HG02884 (cell line): ENCODE data around the gene SYTL5.
A peak's percentile ranks its signal among the peaks of the same experiment; 100 is the strongest.

Source experiments
- ATAC-seq: cut with Tn5 transposase; IDR thresholded peaks from one replicate; pipeline ENCODE4 v1.9.1; 2021; ENCODE audit warnings: mild to moderate bottlenecking, moderate library complexity; ENCODE audit not compliant: unreplicated experiment

SYTL5 gene

DNA sequence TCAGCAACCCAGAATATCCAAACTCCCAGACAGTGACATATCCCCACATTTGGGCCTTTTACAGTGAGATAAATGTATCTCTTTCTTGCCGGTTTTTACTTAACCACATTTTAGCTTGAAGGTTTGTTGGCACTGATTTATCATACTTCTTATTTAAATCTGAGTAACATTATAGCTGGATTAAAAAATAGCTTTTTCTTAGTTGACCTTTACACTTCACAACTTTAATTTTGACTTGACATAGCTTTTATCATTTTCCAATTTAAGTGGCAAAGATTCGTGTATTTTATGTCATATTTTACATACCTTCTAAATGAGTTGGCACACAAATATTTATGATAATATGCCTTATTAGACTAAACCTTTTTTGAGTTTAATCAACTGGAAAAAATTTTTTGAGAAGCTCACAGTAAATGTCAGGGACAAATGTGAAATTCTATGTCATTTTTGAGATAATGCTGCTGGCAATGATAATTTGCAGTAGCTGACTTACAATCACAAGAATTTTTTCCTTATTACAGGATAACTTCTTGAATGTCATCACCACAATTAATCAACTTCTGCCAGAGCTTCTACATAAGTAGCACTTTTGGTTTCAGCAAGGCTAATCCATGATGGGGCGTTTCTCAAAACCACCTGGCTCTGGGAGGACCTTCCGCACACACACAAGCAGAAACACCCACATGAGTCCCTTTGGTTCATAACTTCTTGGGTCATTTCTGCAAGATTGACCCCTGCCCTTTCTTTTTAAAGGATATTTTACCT is 80.3 kb downstream of the SYTL5 start:
- ATAC-seq: no peak

DNA sequence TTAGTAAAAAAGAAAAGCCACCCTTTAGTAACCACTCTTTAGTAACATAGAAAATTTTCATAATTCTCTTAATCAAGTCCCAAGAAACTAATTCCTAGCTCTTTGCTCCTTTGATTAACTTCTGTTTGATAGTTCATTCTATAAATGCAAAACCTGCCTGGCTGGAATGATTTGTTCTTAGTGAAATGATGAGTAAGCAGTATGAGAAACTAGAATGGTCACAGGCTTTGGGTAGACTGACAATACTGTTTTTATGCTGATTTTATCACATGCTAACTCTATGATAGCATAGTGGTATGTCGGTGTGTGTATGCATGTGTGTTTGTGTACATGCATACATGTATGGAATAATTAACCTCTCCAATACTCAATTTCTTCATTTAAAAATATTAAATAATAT is 81.2 kb downstream of the SYTL5 start:
- ATAC-seq: no peak

DNA sequence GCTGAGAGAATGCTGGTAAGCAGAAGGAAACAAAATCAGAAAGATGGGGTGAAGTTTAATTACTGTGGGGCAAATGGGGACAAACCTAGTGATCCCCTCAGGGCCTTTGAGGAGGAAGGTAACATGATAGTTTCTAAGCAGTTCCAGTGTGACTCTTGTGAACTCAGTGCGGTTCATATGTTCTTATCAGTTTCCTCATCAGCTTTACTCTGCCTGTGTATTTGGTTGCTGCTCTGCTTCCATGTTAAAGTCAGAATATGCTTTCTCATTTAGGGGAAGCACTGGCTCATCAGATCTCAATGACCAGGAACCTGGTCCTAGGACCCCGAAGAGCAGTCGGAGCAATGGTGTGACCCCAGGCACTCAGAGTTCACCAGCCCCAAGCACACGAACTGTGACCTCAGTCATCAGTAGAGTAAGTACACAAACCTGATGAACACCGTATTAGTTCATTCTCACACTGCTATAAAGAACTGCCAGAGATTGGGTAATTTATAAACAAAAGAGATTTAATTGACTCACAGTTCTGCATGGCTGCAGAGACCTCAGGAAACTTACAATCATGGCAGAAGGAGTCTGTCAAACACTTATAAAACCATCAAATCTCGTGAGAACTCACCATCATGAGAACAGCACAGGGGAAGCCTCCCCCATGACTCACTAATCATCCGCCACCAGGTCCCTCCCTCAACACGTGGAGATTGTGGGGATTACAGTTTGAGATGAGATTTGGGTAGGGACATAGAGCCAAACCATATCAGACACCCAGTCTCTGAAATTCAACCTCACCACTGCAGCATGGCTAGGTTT is 83.0 kb downstream of the SYTL5 start:
- no peak for ATAC-seq

DNA sequence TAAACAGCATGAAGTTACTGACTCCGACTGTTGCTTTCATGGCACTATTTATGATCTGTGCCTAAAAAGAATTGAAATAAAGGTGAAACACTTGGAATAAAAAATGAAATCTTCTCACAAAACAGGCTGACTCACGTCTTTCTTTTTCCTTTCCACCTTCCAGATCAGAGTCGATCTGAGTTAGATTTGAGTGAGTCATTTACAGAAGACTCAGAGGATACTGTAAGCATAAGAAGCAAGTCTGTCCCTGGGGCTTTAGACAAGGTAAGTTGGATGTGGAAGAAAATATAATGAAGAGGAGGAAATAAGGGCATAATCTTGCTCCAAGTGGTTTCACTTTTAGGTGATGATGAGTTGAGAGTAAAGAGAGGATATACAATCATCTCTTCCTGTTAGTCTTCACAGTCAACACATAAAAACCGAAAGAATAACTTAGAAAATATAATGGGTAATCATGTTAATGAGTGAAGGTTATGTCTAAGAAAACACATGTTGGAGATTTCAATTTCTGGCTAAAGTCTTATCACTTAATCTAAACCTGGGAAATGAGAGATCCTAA is 89.7 kb downstream of the SYTL5 start:
- no peak for ATAC-seq

DNA sequence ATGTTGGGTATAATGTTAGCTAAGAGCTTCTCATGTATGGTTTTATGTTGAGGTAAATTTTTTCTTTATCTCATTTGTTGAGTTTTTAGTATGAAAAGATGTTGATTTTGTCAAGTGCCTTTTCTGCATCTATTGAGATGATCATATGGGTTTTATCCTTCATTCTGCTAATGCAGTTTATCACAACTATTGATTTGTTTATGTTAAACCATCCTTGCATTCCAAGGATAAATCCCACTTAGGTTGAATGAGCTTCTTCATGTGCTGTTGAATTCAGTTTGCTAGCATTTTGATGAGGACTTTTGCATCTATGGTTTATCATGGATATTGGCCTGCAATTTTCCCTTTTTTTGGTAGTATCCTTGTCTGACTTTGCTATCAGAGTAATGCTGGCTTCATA is 93.3 kb downstream of the SYTL5 start:
- no peak for ATAC-seq

DNA sequence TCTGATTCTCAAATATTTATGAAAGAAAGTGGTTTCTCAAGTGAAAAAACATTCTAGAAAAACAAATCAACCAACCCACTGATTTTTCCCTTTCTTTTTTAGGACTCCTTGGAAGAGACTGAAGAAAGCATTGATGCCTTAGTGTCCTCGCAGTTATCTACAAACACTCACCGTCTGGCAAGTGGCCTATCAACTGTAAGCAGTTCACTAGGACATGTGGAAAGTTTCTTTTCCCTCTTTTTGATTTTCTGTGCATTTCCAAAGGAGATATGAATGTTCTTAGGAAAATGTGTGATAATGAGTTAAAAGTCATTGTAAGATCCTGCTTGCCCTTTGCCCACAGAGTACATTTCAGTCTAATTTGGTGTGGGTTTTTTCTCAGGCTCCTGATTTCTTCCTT is 95.9 kb downstream of the SYTL5 start:
- no peak for ATAC-seq

DNA sequence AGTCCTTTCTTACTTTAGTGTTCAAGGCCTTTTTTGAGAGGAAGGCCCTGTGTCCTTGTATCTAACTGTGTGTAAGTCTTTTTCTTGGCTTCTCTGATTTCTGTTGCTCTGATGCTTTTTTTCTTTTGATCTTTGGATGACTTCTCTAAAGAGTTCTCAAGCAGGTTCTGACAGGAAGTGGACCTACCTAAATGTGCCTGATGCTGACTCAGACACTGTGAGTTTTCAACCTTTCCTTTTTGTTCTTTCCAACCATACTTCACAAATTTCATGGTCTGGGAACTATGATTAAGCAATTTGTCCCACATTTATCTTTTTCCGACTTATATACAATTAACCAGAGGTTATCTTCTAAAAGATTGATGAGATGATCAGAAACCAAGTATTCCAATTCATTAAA is 96.5 kb downstream of the SYTL5 start:
- no peak for ATAC-seq

DNA sequence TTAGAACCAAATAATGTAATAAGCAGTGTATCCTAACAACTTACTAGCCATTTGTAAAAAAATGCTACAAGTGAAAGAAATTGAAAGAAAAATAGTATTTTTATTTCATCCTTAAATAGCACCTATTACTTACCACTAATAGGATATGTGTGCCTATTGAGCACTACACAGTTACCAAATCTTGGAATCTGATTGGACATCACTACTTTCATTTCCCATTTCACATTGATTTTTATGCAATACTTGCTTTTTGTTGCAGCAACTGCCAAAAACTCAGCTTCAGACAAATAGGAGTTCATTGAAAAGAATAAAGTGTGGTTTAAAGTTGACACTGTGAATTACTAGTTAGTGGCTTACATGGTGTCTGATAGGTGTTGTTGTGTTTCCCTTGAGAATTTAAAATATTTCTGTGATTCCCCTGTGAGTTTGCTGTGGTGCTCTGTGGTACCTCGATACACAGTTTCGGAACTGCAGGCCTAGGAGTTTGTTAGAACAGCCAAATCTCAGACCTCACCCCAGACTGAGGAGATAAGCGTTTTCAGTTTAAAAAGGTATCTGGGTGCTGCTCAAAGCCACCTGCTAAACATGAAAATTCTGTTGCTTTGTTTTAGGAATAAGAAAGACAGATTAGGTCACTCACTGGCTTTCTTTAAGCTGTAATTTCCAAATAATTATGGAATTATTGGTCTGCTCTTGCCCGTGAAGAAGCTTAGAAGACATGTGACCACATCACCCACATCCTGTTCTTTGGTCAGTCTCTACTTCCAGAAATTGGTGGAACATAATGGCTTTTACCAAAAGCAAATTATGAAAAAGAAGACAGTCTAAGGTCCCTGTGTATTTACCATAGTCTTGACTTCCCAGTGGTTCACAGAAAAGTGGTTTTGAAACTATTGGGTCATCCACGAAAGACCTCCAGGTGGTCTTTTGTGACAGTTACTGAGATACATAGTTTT is 97.8 kb downstream of the SYTL5 start:
- peak; percentile 81 for ATAC-seq

DNA sequence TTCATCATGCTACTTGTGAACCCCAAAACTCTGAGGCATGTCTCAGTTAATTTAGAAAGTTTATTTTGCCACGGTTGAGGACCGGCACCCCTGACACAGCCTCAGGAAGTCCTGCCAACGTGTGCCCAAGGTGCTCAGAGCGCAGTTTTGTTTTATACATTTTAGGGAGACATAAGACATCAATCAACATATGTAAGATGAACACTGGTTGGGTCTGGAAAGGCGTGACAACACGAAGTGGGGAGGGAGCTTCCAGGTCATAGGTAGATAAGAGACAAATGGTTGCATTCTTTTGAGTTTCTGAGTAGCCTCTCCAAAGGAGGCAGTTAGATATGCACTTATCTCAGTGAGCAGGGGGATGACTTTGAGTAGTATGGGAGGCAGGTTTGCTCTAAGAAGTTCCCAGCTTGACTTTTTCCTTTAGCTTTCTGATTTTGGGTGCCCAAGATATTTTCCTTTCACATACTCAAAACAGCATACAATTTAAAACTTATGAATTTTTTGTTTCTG is 98.9 kb downstream of the SYTL5 start:
- no peak for ATAC-seq

DNA sequence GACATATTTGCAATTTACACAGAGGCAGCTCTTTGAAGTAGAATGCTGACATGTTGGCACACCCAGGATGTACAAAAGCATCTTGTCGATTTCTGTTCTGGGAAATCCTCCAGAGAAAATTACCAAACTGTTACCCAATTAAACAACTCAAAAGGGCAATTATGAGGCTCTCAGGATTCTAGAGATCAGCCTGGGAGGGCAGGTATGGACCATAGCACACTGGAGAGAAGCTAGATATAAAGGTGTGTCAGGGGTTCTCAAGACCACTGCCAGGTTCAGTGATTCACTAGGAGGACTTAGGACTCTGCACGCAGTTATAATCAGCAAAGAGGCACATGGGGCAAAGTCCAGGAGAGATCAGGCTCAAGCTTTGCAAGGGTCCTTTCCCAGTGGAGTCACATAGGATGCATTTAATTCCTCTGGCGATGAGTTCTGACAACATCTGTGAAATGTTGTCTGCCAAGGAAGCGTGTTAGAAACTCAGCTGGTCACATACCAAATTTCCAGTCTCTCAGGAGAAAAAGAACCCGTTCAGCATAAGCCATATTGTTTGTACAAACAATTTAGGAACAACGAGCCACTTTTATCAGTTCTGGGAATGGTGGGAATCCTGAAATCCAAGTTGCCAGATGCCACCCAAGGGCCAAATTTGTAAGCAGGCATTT is 100.8 kb downstream of the SYTL5 start:
- no peak for ATAC-seq

DNA sequence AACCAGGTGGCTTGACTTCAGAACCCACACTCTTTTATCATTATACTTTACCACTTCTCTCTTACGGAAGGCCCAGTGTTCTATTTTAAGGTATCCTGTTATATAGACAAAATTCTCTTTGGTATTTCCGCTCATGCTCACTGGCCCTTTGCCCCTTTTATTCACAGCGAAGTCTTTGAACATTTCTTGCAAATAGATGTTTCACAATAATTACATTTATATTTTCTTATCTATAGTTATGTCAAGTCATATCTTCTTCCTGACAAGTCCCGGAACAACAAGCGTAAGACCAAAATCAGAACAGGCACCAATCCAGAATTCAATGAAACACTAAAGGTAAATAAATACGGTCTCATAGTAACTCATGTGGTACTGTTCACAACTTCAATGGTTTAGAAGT is 102.0 kb downstream of the SYTL5 start:
- ATAC-seq: no peak

DNA sequence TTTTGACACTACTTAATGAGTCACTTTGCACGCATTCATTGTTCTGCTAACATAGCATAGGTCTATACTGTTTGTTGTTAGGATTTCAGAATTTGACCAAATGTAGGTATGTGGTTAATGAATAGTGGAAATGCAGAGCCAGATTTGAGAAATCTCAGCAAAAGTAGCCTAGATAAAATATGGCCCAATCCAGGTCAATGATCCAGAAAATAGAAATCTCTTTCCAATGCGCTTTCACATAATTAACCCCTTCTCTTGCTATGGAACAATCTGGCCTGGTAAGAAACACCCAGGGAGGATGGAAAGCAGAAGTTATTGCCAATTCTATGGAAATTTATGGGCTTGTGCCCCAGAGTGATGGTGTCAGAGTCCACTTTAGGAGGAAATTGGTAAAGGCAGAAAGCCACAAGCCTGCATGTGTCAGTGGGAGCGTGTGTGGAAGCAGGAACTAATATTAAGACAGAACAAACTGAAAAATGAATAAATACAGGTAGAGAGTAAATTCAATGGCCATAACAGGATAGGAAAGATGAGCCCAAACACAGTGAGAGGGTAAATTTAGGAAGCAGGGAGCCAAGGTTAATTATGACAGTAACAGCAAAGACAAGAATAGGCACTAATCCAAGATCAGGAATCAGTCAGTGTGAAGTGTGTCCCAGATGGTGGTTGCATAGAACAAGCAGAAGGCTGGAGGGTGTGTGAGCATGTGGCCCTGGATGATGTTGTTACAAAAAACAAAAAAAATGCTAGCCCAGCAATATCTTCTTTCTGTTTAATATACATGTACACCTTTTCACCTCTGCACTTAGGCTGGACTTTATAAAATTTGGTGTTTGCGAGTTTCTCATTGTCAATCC is 102.9 kb downstream of the SYTL5 start:
- no peak for ATAC-seq

DNA sequence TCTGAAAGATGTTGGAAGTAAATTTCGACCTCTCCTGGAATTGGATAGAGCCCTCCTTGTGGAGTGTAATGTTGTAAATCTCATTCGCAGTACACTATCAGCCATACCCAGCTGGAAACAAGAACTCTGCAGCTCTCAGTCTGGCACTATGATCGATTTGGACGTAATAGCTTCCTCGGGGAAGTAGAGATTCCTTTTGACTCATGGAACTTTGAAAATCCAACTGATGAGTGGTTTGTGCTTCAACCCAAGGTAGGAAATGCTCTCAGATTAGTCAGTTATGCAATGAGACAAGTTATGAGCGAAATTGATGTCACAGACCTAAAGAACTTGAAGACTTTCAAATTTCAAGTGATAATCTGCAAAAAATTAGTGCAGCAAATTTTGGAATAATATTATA is 103.9 kb downstream of the SYTL5 start:
- no peak for ATAC-seq

DNA sequence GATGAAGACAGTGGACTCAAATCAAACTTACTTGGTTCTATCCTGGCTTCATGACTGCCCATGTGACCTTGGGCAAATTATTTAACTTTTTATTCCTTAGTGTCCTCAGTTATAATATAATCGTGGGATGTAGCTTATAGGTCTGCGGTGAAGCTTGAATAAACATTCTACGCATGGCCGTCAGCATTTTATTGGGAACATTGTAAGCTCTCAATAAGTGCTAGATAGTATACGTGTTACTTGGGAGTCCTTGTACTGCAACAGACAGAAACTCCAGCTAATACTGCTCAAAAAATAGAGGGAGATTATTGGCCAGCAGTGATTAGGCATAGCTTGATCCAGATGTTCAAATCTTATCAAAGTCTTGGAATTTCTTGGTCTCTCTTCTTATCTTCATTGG is 104.8 kb downstream of the SYTL5 start:
- no peak for ATAC-seq

DNA sequence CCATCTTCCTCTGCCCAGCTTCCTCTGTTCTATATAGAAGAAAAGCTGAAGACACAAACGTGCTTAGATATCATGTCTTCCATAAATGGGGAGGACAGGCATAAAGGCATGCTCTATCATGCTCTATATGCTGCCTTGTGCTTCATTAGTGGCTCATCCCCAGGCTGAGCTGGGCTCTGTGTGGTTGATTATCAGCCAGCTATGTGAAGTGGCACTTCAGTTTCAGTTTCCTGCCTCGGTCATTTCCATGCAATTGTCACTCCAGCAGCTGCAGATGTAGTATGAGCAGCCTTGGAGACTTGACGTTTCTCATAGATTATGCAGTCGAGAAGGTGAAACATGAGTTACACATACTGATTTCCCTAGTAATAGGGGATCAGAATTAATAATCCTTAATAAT is 106.2 kb downstream of the SYTL5 start:
- no peak for ATAC-seq

DNA sequence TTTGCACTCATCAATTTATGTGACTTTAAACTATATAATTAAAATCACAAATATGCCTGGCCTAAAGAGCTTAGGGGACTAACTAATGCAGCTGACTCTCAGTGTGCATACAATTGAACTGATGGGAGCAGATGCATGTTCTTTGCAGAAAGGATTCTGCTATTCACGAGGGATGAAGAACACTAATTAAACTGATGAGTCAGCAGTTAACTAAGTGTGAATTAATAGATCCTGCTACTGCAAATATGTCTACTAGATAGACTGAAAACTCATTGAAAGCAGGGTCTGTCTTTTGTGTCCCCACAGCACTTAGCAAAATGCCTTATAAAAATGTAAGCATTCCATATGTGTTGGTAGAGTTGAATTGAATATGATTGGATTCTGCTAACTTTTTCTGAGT is 110.4 kb downstream of the SYTL5 start:
- ATAC-seq: no peak

DNA sequence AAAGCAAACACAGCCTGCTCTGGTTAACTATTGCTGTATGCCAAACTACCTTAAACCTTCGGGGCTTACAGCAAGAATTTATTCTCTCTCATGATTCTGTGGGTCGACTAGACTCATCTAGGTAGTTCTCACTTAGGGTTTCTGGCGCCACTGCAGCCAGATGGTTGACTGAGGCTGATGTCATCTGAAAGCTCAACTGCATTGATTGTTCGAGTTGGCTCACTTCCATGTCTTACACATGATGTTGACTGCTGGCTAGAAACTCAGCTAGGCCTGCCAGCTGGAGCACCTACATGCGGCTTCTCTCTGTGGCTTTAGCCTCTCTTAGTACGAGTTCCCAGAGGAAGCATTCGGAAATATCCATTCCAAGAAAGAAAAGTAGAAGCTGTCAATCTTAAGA is 111.1 kb downstream of the SYTL5 start:
- ATAC-seq: no peak

DNA sequence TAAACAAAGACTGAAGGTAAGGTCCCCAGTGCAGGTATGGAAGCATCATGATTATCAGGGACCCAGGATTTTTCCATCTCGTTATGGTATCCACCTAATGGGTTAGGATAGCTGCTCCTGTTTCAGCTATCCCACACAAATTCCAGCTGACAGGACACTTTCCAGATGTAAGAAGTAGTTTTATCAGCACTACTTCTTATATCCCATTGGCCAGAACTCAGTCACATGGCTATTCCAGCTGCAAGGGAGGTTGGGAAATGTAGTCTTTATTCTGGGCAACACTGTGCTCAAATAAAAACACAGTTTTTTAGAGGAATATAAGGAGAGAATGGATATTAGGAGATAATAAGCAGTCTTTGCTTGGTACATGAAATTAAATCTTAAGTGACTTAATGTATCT is 117.6 kb downstream of the SYTL5 start:
- ATAC-seq: no peak

DNA sequence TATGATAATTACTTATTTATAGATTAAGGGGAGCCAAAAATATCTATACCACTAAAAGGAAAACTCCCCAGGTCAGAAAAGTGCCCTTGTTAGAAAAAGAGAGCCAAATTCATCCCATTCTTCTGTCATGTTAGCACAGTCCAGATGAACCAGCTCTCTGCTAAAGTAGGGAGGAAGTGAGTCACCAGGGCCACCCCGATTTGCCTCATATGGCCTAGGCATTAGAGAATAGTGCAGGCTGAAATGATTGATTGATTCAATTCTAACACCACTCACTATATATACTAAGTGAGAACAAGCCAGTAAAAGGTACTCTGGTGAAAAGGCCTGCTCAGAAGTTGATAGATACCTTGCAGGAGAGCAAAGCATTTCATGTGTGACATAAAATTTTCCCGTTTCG is 119.8 kb downstream of the SYTL5 start:
- ATAC-seq: no peak
